ENCODE measurements around the gene TMEM138. TPM values are rescaled to one million over a fixed set of nuclear protein-coding genes. Genes with fewer than 3 reads are reported as not detected.

Gene TMEM138
- total and polyA plus RNA-seq, 2 of the 13 experiments (the other 11 are each of a cell fraction or from before 2014, with no cell fraction given) = 43.5 to 61.0 TPM

GRCh38 chr11:61369372-61370348 is 7.5 kb downstream of the TMEM138 start (continued):
- TF ChIP-seq HIC2 (CRISPR knock-in tag; IDR thresholded peaks at IDR 0.05; ENCODE audit: low read depth) (0 out of 2 replicates have a peak, but pooled peaks have one; percentile 67), EHMT2 (IDR thresholded peaks at IDR 0.05; ENCODE audit: borderline replicate concordance, low read depth, low read length) (no peak; the same call in 1 of the 2 replicates)
- TF ChIP-seq, protein P1, sequence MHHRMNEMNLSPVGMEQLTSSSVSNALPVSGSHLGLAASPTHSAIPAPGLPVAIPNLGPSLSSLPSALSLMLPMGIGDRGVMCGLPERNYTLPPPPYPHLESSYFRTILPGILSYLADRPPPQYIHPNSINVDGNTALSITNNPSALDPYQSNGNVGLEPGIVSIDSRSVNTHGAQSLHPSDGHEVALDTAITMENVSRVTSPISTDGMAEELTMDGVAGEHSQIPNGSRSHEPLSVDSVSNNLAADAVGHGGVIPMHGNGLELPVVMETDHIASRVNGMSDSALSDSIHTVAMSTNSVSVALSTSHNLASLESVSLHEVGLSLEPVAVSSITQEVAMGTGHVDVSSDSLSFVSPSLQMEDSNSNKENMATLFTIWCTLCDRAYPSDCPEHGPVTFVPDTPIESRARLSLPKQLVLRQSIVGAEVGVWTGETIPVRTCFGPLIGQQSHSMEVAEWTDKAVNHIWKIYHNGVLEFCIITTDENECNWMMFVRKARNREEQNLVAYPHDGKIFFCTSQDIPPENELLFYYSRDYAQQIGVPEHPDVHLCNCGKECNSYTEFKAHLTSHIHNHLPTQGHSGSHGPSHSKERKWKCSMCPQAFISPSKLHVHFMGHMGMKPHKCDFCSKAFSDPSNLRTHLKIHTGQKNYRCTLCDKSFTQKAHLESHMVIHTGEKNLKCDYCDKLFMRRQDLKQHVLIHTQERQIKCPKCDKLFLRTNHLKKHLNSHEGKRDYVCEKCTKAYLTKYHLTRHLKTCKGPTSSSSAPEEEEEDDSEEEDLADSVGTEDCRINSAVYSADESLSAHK (CRISPR knock-in tag; IDR thresholded peaks at IDR 0.05; ENCODE audit: borderline replicate concordance) = no peak

- H3K4me1 ChIP-seq (ENCODE audit: insufficient read depth, low read length) = peaks cover 24% of the 10 kb centered on the region
- intact Hi-C loops (cut with micrococcal nuclease; ENCODE audit: unreplicated experiment) = no loop called here
- H3K9me3 ChIP-seq (ENCODE audit: low read length) = peaks cover 3% of the 10 kb centered on the region; the same call in 1 of the 2 replicates
- no peak overlapping the region for H3K4me3 ChIP-seq (replicated peaks in 1 of 3; ENCODE audit: insufficient read depth in 1 of 3, low read depth in 2 of 3, low read length in 3 of 3)
- H3K27ac ChIP-seq (ENCODE audit: extremely low read length, insufficient read depth, low read length) = peak overlapping the region; percentile 79
- DNase-seq (ENCODE audit: low spot score) = no peak
- in situ Hi-C loops (cut with HindIII; ENCODE audit: extremely low pct_ligation_motif_present, low pct_unique_long_range_greater_than_20kb) = no loop called here
- no peak overlapping the region for H2AFZ ChIP-seq (ENCODE audit: low read length)
- H3K27me3 ChIP-seq (ENCODE audit: control insufficient read depth in 1 of 2, insufficient read depth in 2 of 2, low read length in 2 of 2) = no peaks in the 10 kb centered on the region
- CTCF ChIA-PET (ENCODE audit: low intra/inter-chr PET ratio, low total read pairs) = no interaction called here
- ATAC-seq = no peak
- no peak overlapping the region for H3K9ac ChIP-seq (ENCODE audit: insufficient read depth, low read depth, low read length)
- H4K20me1 ChIP-seq (ENCODE audit: insufficient read depth, low read length) = no peaks in the 10 kb centered on the region
- BruUV-seq (replicated peaks) = no TSS peak
- TF ChIP-seq SUZ12 (IDR thresholded peaks at IDR 0.05; ENCODE audit: low read depth, low read length) (no peak), AGO2 (optimal IDR thresholded peaks at IDR 0.05; ENCODE audit: low read depth, low read length) (peak; percentile 19), AKAP8 (CRISPR knock-in tag; IDR thresholded peaks at IDR 0.05) (no peak), FOXO4 (CRISPR knock-in tag; conservative IDR thresholded peaks at IDR 0.05) (0 out of 2 replicates have a peak, but pooled peaks have one; percentile 45)
- H3K79me2 ChIP-seq (ENCODE audit: insufficient read depth, low read length) = no peaks in the 10 kb centered on the region
- POLR2A ChIA-PET = interaction anchor here (0.8 to 2.2 kb wide), 7 partner anchors 8 to 34 kb away, joined by 3 to 16 read pairs (median 5); partner anchors contain the start of genes CYB561A3, TMEM138 and TMEM216
- no peak overlapping the region for H3K4me2 ChIP-seq (ENCODE audit: low read depth, low read length)
- H3K36me3 ChIP-seq (replicated peaks in 1 of 2; ENCODE audit: control insufficient read depth in 1 of 2, insufficient read depth in 2 of 2, low read length in 2 of 2) = peaks cover 5 to 34% of the 10 kb centered on the region in 2 experiments
- 97% methylated on average over 8 of the region's 8 CpGs for WGBS (ENCODE audit: low lambda C conversion rate)
- FAIRE-seq = no peak
These were observed 8.3 kb downstream of the TMEM138 start for GRCh38 chr11:61370349-61371005.
